HepG2 (cell line): ENCODE results near the gene ZBTB7B.

Experiments used
- CHD2 ChIP-seq: IDR thresholded peaks from 2 replicates; pipeline ENCODE4 v1.6.1; 2011; ENCODE audit warnings: low read depth, low read length, improper control_type of control experiment
- CTCF ChIP-seq: sonication (generic); formaldehyde crosslinking; IDR thresholded peaks from 2 replicates; pipeline ENCODE4 v1.5.0; 2020; ENCODE audit warnings: mild to moderate bottlenecking, missing genetic modification reagents, moderate library complexity
- EZH2 ChIP-seq: conservative IDR thresholded peaks from 2 replicates; pipeline ENCODE4 v1.6.1; 2012; ENCODE audit warnings: mild to moderate bottlenecking, low read depth, low read length, moderate library complexity
- MYC ChIP-seq: sonication (generic); formaldehyde crosslinking; IDR thresholded peaks from 2 replicates; pipeline ENCODE4 v1.9.0; 2021; ENCODE audit warnings: missing genetic modification reagents, borderline replicate concordance
- NR3C1 ChIP-seq: sonication (generic); formaldehyde crosslinking; IDR thresholded peaks from 2 replicates; pipeline ENCODE4 v1.4.0; 2020; ENCODE audit warnings: missing genetic modification reagents
- SP2 ChIP-seq: sonication (generic); formaldehyde crosslinking; IDR thresholded peaks from 2 replicates; pipeline ENCODE4 v1.5.1; 2020; ENCODE audit warnings: mild to moderate bottlenecking, missing genetic modification reagents
- TFAP4 ChIP-seq: sonication (generic); IDR thresholded peaks from 2 replicates; pipeline ENCODE4 v1.6.1; 2016; ENCODE audit warnings: low read depth, borderline replicate concordance
- ZBTB7A ChIP-seq: sonication (generic); formaldehyde crosslinking; IDR thresholded peaks from 2 replicates; pipeline ENCODE4 v1.8.0; 2022; ENCODE audit warnings: mild to moderate bottlenecking, missing genetic modification reagents

DNA sequence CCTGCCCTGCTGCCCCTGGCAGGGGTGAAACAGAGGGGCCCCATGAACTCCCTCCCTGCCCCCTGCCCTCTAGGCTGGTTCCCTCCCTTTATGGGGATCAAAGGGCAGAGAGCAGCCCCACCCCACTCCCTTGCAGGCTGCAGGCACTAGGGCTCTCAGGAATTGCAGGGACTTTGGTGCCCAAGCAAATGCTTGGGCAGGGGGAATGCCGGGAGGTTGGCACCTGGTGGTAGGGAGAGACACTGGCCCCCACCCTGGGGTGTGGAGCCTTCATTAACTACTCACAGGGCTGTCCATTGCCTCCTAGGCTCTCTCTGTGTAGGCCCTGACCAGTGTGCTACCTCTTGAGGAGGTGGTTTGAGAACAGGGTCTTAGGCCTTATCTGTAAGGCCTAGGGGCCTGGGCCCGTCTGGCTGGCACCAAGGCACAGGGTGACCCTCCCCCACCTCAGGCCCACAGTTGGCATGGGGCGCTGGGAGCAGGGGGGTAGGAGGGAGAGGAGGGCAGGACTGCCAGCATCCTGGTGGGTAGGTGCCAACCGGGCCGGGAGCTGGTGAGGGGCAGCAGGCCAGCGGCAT lies 4.7 kb downstream of the ZBTB7B start:
- TF ChIP-seq CHD2 (no peak), ZBTB7A (CRISPR knock-in tag) (no peak), CTCF (CRISPR knock-in tag) (no peak), TFAP4 (no peak), EZH2 (no peak), SP2 (CRISPR knock-in tag) (no peak), NR3C1 (no peak), MYC (CRISPR knock-in tag) (no peak)
